HG03064 (cell line): ENCODE measurements around the gene STIM1.
"Not testable (repeated sequence)": the region's sequence is repeated elsewhere in the genome, so short reads cannot be mapped to it uniquely, and the experiment has no call there.

Experiments
- ATAC-seq: cut with Tn5 transposase; IDR thresholded peaks from one replicate; pipeline ENCODE4 v1.9.1; 2021; ENCODE audit warnings: low read depth; ENCODE audit not compliant: unreplicated experiment

The STIM1 gene

GRCh38 chr11:4006946-4007680, 151.6 kb downstream of the STIM1 start:
- no peak for ATAC-seq

DNA sequence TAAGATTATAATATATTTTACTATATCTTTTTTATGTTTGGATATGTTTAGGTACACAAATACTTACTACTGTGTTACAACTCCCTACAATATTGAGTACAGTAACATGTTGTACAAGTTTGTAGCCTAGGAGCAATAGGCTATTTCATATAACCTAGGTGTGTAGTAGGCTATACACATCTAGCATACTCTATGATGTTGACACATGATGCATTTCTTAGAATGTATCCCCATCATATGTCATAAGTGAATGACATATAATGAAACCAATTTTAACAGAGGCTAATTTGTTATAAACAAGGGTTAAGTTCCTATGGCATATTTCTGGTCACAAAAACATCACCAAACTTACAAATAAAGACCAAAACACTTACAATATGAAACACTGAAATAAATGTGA, 152.7 kb downstream of the STIM1 start:
- no peak for ATAC-seq

DNA sequence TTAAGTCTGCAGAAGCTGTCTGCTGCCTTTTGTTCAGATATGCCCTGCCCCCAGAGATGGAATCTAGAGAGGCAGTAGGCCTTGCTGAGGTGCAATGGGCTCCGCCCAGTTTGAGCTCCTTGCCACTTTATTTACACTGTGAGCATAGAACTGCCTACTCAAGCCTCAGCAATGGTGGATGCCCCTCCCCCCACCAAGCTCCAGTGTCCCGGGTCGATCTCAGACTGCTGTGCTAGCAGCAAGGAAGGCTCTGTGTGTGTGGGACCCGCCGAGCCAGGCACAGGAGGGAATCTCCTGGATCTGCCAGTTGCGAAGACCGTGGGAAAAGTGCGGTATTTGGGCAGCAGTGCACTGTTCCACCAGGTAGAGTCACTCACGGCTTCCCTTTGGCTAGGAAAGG, 161.1 kb downstream of the STIM1 start:
- not testable (repeated sequence) for ATAC-seq

GRCh38 chr11:4017129-4017528, 161.7 kb downstream of the STIM1 start:
- ATAC-seq = no peak

- ATAC-seq = no peak
Observed at GRCh38 chr11:4018641-4019040, 163.2 kb downstream of the STIM1 start.

GRCh38 chr11:4019891-4020290, 164.4 kb downstream of the STIM1 start:
- ATAC-seq = no peak

GRCh38 chr11:4022669-4023068, 167.2 kb downstream of the STIM1 start:
- no peak for ATAC-seq

DNA sequence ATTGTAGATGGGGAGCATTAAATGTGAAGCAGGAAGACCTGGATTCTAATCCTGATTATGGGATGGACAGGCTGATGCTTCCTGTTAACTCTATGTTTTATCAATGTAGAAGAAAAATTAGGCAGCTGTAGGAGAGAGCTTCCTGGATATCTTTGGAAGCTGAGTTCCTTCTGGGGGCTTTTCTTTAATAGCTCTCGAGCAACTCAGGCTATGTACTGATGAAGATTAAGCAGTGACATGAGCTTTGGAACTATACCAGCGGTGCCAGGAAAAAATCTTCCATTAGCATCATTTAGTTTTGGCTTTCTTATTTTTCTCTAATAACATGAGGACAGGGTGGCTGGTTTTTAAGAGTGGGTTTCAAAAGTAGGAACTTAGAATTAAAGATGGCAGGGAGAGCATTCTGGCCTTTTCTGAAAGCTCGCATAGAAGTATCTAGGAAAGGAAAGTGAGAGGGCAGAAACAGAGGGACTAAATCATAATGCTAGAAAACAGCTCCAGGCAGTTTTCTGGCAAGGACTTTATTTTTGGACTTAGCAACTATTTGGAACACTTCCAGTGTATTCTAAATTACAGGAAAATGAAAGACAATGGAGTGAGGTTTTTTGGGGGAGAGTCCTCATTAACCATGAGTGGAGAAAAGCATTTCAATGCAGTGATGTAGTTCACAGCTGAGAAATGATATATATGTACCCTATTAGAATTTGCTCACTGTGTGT, 169.9 kb downstream of the STIM1 start:
- ATAC-seq = no peak

GRCh38 chr11:4025967-4026324, 170.5 kb downstream of the STIM1 start:
- ATAC-seq = no peak

GRCh38 chr11:4026389-4026788, 170.9 kb downstream of the STIM1 start:
- no peak for ATAC-seq

GRCh38 chr11:4027746-4028145, 172.3 kb downstream of the STIM1 start:
- ATAC-seq = no peak

- no peak for ATAC-seq
Observed at GRCh38 chr11:4030197-4030596, 174.7 kb downstream of the STIM1 start.

DNA sequence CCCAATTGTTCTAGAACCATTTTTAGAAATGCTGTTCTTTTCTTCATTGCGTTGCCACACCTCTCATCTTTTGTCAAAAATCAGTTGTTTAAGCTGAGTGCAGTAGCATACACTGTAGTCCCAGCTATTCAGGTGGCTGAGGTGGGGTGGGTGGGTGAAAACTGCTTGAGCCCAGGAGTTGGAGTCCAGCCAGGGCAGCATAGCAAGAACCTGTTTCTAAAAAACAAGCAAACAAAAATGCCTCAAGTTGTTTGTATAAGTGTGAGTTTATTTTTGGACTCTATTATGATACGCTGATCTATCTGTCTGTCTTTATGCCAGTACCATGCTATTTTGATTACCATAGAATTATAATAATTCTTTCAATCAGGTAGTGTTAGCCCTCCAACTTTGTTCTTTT, 176.6 kb downstream of the STIM1 start:
- ATAC-seq = no peak

- ATAC-seq = no peak
Observed at GRCh38 chr11:4035985-4036384, 180.5 kb downstream of the STIM1 start.

DNA sequence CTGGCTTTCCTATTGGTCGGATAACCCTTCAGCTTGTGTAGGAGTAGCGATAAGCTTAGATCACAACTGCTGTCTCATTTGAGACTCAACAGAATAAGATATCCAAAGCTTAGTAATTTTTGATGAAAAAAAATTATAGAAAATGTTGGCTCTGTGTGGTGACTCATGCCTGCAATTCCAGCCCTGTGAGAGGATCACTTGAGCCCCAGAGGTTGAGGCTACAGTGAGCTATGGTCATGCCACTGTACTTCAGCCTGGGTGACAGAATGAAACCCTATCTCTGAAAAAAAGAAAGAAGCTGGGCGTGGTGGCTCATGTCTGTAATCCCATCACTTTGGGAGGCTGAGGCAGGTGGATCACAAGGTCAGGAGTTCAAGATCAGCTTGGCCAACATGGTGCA, 183.5 kb downstream of the STIM1 start:
- no peak for ATAC-seq

DNA sequence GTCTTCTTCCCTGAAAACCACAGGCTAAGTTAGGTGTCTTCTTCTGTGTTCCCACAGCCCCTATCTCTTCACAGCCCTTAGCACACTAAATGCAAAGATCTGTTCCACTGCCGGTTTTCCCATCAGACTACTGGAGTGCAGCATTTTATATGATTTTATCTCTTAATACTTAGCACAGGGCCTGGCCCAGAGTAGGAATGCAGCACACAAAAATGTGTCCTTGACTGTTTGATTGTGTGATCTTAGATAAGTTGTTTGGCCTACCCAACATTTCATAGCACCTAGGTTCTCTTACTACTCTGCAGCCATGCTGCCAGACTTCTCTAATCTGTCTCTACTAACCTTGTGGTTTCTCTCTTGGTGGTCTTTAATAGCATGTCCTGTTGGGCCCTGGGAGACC, 185.0 kb downstream of the STIM1 start:
- ATAC-seq = no peak

- no peak for ATAC-seq
Observed at GRCh38 chr11:4041731-4042391, 186.4 kb downstream of the STIM1 start.

DNA sequence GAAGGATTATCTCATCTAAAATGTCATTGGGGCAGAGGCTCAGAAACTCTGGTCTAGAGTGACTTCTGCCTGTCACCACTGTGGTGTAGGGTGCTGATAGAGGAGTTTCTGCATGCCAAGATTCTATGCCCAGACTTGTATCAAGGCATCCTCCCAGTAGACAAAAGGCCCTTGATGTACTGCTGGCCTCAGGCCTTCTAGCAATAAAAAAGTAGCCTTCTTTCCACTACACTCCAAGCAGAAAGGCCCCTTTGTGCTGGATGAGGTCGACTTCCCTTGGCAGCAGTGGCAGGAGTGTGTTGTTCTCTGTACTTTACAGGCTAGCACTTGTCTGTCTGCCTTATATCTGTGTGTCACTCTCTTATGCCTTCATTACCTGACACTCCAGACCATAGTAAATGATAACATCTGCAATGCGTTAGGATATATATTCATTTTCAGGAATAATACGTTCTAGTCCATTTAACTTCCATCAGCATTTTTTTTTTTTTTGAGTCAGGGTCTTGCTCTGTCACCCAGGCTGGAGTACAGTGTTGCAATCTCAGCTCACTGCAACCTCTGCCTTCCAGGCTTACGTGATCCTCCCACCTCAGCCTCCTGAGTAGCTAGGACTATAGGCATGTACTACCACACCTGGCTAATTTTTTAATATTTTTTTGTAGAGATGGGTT, 189.6 kb downstream of the STIM1 start:
- no peak for ATAC-seq

DNA sequence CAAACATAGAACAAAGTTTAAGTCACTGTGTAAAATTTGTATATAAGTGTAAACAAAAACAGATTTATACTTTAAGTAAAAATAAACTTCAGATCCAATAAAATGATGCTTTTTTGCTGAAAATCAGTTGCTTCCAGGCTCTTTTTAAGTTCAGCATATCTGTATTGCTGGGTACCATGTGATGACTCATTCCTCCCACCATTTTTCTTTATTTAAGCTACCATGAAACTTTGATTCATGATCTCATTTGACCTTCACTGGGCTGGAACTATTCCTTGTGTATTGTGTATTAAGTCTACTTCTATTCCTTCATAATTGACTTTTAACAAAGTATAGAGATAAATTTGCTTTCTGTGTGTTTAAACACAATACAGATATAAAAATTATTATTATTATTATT, 192.9 kb downstream of the STIM1 start:
- no peak for ATAC-seq

DNA sequence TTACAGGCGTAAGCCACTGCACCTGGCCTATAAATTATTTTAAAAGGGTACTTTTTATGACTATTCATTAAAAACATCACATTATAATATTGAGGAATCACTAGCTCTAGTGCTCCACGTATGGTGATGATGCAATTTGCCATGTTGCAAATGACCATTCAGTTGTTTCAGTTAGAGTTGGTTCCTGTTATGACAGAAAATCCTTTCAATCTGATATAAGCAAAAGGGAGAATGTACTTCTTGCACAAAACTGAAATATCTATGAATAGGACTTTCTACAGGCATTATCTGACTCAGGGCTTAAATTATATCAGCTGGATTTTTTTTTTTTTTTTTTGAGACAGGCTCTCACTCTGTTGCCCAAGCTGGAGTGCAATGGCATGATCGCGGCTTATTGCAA, 193.5 kb downstream of the STIM1 start:
- no peak for ATAC-seq

DNA sequence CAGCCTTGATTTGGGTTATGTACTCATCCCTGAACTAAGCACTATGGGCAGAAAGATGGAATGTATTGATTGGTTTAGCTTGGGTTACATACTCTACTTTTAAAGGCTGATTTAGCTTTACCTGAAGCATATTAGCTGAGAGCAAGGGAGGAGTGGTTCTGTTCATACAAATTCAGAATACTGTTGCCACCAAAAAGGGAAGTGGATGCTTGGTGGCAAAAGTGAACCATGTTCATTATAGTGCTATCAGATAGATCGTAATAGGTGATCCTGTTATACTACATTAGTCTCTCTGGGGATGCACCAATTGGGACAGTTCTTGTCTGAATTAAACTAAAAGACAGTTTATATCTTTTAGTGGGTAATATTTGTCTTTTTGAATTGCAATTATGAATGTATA, 194.7 kb downstream of the STIM1 start:
- ATAC-seq = no peak
